GM06990 (cell line): ENCODE measurements around the gene NAV2.

Experiments used
- DNase-seq: peaks from one replicate; pipeline ENCODE4 v3.0.0-alpha.2; 2011; ENCODE audit not compliant: insufficient read length; ENCODE audit errors: extremely low read depth
- H3K27me3 ChIP-seq: replicated peaks from 2 replicates; pipeline ENCODE4 v1.6.0; 2011; ENCODE audit warnings: low read length; ENCODE audit not compliant: control insufficient read depth, insufficient read depth
- H3K36me3 ChIP-seq: 2 replicates; pipeline ENCODE4 v1.5.1; 2011; ENCODE audit warnings: low read length; ENCODE audit not compliant: control insufficient read depth, insufficient read depth
- H3K4me3 ChIP-seq: replicated peaks from 2 replicates; pipeline ENCODE4 v1.5.1; 2011; ENCODE audit warnings: low read depth, mild to moderate bottlenecking, control low read depth, low read length
- TF ChIP-seq, protein P1 (sequence below): IDR thresholded peaks from 2 replicates; pipeline ENCODE4 v1.5.1; 2011; ENCODE audit warnings: low read length, control low read depth, mild to moderate bottlenecking, inconsistent platforms; ENCODE audit not compliant: insufficient read depth, poor library complexity, severe bottlenecking

The NAV2 gene

DNA sequence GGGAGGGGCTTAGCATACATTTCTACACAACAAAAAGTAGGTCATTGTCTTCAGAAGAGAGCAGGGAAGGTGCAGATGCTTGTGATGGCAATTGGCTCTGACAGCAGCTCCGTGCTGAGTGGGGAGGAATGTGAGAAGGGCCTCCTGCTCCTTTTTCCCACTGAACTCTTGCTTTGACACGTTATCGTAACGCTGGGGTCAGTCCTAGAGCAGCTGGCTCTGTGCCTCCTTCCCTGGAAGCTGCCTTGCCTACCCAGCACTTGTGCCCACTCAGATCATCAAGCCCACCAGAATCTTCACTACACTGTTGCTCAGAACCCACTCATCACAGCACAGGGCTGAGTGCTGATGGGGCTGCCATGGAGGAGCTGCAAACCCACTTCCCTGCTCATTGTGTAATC lies 14.9 kb upstream of the NAV2 start:
- DNase-seq: no peak
- Histone ChIP-seq H3K27me3 (no peaks in the 10 kb centered on the region; the same call in 1 of the 2 replicates), H3K36me3 (no peaks in the 10 kb centered on the region), H3K4me3 (no peak overlapping the region)
- TF ChIP-seq, protein P1, sequence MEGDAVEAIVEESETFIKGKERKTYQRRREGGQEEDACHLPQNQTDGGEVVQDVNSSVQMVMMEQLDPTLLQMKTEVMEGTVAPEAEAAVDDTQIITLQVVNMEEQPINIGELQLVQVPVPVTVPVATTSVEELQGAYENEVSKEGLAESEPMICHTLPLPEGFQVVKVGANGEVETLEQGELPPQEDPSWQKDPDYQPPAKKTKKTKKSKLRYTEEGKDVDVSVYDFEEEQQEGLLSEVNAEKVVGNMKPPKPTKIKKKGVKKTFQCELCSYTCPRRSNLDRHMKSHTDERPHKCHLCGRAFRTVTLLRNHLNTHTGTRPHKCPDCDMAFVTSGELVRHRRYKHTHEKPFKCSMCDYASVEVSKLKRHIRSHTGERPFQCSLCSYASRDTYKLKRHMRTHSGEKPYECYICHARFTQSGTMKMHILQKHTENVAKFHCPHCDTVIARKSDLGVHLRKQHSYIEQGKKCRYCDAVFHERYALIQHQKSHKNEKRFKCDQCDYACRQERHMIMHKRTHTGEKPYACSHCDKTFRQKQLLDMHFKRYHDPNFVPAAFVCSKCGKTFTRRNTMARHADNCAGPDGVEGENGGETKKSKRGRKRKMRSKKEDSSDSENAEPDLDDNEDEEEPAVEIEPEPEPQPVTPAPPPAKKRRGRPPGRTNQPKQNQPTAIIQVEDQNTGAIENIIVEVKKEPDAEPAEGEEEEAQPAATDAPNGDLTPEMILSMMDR: no peak

DNA sequence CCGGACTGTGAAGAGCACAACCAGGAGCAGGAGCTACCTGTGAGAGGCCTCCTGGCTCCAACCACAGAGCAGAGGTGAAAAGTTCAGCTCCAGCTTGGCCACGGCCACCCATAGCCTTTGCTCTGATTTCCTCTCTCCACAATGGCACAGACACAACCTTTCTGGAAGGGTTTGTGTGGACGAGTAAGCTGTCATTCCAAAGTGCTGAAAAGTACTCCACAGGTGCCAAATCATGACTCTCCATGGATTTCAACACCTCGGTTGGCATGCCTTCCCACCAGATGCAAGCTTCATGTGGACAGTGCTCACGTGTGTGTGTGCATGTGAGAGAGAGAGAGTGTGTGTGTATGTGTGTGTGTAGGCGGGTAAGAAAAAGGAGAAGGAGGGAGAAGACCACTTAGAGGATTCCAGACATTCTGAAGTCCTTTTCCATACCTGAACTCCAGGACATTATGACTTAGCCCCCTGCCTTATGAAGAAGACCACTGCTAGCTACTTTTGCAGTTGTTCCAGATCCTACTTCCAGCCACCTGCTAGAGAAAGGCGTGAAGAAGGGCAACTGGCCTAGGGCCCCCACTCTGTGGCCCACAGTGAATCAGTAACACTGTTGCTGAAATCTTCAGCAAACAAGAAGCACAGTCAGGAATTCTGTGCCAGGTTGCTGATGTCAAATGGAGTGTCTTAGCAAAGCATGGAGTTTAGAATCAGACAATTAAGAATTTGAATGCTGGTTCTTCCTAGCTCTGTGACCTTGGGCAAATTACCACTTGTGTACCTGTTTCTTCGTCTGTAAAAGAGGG lies 13.9 kb upstream of the NAV2 start:
- TF ChIP-seq, protein P1: no peak
- DNase-seq: no peak
- Histone ChIP-seq H3K27me3 (no peaks in the 10 kb centered on the region; the same call in 1 of the 2 replicates), H3K36me3 (no peaks in the 10 kb centered on the region), H3K4me3 (no peak overlapping the region)

DNA sequence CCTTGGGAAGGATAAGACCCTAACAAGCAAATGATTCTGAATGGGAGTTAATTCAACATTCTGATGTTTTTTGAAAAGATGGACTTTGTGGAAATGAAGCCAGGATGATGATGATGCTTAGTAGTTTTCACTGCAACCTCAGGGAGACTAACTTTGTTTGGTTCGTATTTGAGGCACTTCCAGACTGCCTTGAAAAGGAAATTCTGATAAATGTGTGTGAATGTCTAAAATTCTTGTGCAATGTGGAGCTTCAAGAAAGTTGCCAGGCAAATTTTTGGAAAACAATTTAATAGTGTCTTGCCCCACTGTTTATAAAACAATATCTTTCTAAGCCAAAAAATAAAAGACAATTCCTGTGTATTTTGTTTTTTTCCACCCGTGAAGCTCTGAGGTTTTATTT lies 11.2 kb upstream of the NAV2 start:
- TF ChIP-seq, protein P1: no peak
- H3K36me3 ChIP-seq: no peaks in the 10 kb centered on the region
- H3K27me3 ChIP-seq: no peaks in the 10 kb centered on the region; the same call in 1 of the 2 replicates
- no peak for DNase-seq
- H3K4me3 ChIP-seq: no peak overlapping the region

DNA sequence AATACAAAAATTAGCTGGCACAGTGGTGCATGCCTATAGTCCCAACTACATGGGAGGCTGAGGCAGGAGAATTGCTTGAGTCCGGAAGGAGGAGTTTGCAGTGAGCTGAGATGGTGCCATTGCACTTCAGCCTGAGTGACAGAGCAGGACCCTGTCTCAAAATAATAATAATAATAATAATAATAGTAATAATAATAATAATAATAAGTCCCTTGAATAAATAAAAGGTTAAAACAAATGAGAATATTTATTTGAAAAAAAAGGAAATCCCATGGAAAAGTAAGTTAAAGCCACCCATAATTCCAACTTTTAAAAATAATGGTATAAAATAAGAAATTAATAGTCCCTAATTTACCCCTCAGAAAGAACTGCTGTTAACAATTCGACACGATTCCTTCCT lies 10.0 kb upstream of the NAV2 start:
- H3K36me3 ChIP-seq: no peaks in the 10 kb centered on the region
- H3K4me3 ChIP-seq: no peak overlapping the region
- no peak for DNase-seq
- no peaks in the 10 kb centered on the region; the same call in 1 of the 2 replicates for H3K27me3 ChIP-seq
- TF ChIP-seq, protein P1: no peak

DNA sequence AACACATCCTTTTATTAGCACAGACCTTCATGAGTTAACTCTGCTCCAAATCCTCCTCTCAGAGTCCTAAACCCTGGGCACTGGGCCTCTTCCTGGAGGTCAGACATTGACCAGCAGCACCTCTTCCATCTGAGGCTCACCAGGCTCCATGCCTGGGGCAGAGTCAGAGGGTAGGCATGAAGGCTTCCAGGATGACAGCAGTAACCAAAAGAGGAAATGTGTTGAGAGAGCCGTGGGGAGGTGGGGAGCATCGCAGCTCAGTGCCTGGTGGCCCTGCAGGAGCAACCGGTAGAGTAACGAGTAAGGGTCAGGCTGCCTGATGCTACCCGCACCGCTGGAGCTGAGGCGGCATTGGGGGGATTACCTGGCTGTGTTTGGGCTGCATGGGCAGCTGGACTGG lies 9.4 kb upstream of the NAV2 start:
- DNase-seq: no peak
- TF ChIP-seq, protein P1: no peak

More for the DNA sequence above, 9.4 kb upstream of the NAV2 start:
- H3K27me3 ChIP-seq: no peaks in the 10 kb centered on the region; the same call in 1 of the 2 replicates
- no peak overlapping the region for H3K4me3 ChIP-seq
- no peaks in the 10 kb centered on the region for H3K36me3 ChIP-seq
